ENCODE data around the gene KIF21B. TPM values are rescaled to one million over a fixed set of nuclear protein-coding genes. Genes with fewer than 3 reads are reported as not detected.
A peak's percentile ranks its signal among the peaks of the same experiment; 100 is the strongest.

KIF21B gene
- total and polyA plus RNA-seq, 2 experiments from 2014 or later, result 4.6 to 34.3 TPM

DNA sequence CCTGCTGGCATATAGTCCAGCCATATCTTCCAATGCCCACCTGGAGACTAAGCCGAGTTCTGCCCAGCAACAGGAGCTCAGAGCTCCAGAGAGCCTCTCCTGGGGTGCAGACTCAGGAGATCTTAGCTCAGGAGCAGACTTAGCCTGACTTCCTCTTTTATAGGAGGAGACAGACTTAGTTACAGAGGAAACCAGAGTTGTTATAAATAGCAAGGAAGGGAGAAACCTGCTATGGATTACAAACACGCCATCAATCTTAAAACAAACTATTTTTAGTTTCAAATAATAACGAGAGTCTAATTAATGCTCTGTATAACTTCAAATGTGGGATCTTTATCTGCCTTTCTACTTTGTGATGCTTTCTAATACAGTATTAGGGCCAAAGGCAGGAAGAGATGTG lies 3.3 kb upstream of the KIF21B start:
- ATAC-seq (no peak), DNase-seq (ENCODE audit: low spot score) (no peak)
- TF ChIP-seq ZNF114 (CRISPR knock-in tag; IDR thresholded peaks at IDR 0.05) (no peak), STAT1 (IDR thresholded peaks at IDR 0.05; ENCODE audit: unreplicated experiment) (no peak), JUNB (IDR thresholded peaks at IDR 0.05; ENCODE audit: unreplicated experiment) (no peak), ZNF331 (CRISPR knock-in tag; IDR thresholded peaks at IDR 0.05; ENCODE audit: low read depth) (no peak)
- TF ChIP-seq, protein P1, sequence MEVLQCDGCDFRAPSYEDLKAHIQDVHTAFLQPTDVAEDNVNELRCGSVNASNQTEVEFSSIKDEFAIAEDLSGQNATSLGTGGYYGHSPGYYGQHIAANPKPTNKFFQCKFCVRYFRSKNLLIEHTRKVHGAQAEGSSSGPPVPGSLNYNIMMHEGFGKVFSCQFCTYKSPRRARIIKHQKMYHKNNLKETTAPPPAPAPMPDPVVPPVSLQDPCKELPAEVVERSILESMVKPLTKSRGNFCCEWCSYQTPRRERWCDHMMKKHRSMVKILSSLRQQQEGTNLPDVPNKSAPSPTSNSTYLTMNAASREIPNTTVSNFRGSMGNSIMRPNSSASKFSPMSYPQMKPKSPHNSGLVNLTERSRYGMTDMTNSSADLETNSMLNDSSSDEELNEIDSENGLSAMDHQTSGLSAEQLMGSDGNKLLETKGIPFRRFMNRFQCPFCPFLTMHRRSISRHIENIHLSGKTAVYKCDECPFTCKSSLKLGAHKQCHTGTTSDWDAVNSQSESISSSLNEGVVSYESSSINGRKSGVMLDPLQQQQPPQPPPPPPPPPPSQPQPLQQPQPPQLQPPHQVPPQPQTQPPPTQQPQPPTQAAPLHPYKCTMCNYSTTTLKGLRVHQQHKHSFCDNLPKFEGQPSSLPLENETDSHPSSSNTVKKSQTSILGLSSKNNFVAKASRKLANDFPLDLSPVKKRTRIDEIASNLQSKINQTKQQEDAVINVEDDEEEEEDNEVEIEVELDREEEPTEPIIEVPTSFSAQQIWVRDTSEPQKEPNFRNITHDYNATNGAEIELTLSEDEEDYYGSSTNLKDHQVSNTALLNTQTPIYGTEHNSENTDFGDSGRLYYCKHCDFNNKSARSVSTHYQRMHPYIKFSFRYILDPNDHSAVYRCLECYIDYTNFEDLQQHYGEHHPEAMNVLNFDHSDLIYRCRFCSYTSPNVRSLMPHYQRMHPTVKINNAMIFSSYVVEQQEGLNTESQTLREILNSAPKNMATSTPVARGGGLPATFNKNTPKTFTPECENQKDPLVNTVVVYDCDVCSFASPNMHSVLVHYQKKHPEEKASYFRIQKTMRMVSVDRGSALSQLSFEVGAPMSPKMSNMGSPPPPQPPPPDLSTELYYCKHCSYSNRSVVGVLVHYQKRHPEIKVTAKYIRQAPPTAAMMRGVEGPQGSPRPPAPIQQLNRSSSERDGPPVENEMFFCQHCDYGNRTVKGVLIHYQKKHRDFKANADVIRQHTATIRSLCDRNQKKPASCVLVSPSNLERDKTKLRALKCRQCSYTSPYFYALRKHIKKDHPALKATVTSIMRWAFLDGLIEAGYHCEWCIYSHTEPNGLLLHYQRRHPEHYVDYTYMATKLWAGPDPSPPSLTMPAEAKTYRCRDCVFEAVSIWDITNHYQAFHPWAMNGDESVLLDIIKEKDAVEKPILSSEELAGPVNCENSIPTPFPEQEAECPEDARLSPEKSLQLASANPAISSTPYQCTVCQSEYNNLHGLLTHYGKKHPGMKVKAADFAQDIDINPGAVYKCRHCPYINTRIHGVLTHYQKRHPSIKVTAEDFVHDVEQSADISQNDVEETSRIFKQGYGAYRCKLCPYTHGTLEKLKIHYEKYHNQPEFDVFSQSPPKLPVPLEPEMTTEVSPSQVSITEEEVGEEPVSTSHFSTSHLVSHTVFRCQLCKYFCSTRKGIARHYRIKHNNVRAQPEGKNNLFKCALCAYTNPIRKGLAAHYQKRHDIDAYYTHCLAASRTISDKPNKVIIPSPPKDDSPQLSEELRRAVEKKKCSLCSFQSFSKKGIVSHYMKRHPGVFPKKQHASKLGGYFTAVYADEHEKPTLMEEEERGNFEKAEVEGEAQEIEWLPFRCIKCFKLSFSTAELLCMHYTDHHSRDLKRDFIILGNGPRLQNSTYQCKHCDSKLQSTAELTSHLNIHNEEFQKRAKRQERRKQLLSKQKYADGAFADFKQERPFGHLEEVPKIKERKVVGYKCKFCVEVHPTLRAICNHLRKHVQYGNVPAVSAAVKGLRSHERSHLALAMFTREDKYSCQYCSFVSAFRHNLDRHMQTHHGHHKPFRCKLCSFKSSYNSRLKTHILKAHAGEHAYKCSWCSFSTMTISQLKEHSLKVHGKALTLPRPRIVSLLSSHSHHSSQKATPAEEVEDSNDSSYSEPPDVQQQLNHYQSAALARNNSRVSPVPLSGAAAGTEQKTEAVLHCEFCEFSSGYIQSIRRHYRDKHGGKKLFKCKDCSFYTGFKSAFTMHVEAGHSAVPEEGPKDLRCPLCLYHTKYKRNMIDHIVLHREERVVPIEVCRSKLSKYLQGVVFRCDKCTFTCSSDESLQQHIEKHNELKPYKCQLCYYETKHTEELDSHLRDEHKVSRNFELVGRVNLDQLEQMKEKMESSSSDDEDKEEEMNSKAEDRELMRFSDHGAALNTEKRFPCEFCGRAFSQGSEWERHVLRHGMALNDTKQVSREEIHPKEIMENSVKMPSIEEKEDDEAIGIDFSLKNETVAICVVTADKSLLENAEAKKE (CRISPR knock-in tag; IDR thresholded peaks at IDR 0.05), result no peak
- no peak overlapping the region for H3K4me3 Mint-ChIP-seq
- Histone ChIP-seq H3K4me1 (ENCODE audit: insufficient read depth) (peaks cover 36% of the 10 kb centered on the region), H3K4me3 (no peak overlapping the region), H4K20me1 (replicated peaks; ENCODE audit: insufficient read depth) (no peaks in the 10 kb centered on the region), H3F3A (replicated peaks; ENCODE audit: low read depth) (no peaks in the 10 kb centered on the region), H3K79me2 (replicated peaks; ENCODE audit: insufficient read depth) (peaks cover 4% of the 10 kb centered on the region; the same call in 1 of the 2 replicates), H3K27me3 (ENCODE audit: insufficient read depth) (no peaks in the 10 kb centered on the region), H2AFZ (no peak overlapping the region), H3K9me2 (ENCODE audit: insufficient read depth) (no peaks in the 10 kb centered on the region), H3K36me3 (ENCODE audit: insufficient read depth) (peaks cover 7% of the 10 kb centered on the region; the same call in 1 of the 2 replicates), H3K4me2 (no peak overlapping the region), H3K27ac (ENCODE audit: low read depth) (no peak overlapping the region)
- H3K27me3 Mint-ChIP-seq (ENCODE audit: insufficient read depth, low read depth, poor library complexity), result peaks cover 19% of the 10 kb centered on the region
- peaks cover 19% of the 10 kb centered on the region for H3K36me3 Mint-ChIP-seq (ENCODE audit: low read depth)
- no peak overlapping the region for H3K27ac Mint-ChIP-seq
- no peaks in the 10 kb centered on the region for H3K9me3 Mint-ChIP-seq
- peaks cover 40% of the 10 kb centered on the region for H3K4me1 Mint-ChIP-seq

DNA sequence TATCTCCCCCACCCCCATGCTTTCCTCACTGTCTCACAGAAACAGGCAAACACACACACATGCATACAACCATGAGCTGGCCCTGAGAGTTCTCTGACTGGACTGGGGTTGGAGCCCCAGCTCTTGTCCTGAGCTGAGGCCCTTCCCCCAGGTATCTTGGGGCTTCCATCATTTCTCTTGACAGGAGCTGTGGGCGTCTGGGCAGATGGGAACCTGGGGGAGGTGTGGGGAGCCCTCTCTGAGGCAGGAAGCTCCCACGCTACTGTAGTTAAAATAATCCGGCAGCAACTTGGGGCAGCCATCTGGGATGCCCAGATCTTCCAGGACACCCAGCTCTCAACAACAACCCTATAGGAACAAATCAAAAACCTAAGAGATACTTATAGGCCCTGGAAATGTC lies 2.7 kb upstream of the KIF21B start:
- no peak for ATAC-seq
- TF ChIP-seq CREB1 (CRISPR knock-in tag; IDR thresholded peaks at IDR 0.05; ENCODE audit: low read depth) (no peak), POLR2AphosphoS5 (IDR thresholded peaks at IDR 0.05; ENCODE audit: low read depth) (no peak), JUNB (IDR thresholded peaks at IDR 0.05; ENCODE audit: unreplicated experiment) (no peak), EZH2phosphoT487 (IDR thresholded peaks at IDR 0.05; ENCODE audit: unreplicated experiment) (no peak)
- TF ChIP-seq, protein P2, sequence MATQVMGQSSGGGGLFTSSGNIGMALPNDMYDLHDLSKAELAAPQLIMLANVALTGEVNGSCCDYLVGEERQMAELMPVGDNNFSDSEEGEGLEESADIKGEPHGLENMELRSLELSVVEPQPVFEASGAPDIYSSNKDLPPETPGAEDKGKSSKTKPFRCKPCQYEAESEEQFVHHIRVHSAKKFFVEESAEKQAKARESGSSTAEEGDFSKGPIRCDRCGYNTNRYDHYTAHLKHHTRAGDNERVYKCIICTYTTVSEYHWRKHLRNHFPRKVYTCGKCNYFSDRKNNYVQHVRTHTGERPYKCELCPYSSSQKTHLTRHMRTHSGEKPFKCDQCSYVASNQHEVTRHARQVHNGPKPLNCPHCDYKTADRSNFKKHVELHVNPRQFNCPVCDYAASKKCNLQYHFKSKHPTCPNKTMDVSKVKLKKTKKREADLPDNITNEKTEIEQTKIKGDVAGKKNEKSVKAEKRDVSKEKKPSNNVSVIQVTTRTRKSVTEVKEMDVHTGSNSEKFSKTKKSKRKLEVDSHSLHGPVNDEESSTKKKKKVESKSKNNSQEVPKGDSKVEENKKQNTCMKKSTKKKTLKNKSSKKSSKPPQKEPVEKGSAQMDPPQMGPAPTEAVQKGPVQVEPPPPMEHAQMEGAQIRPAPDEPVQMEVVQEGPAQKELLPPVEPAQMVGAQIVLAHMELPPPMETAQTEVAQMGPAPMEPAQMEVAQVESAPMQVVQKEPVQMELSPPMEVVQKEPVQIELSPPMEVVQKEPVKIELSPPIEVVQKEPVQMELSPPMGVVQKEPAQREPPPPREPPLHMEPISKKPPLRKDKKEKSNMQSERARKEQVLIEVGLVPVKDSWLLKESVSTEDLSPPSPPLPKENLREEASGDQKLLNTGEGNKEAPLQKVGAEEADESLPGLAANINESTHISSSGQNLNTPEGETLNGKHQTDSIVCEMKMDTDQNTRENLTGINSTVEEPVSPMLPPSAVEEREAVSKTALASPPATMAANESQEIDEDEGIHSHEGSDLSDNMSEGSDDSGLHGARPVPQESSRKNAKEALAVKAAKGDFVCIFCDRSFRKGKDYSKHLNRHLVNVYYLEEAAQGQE (IDR thresholded peaks at IDR 0.05; ENCODE audit: unreplicated experiment), result no peak

More for the DNA sequence above, 2.7 kb upstream of the KIF21B start:
- Histone ChIP-seq H3K36me3 (ENCODE audit: insufficient read depth) (peaks cover 7% of the 10 kb centered on the region; the same call in 1 of the 2 replicates), H2AFZ (no peak overlapping the region), H3K79me2 (replicated peaks; ENCODE audit: insufficient read depth) (peaks cover 4% of the 10 kb centered on the region; the same call in 1 of the 2 replicates), H4K20me1 (replicated peaks; ENCODE audit: insufficient read depth) (no peaks in the 10 kb centered on the region), H3K27me3 (ENCODE audit: insufficient read depth) (no peaks in the 10 kb centered on the region), H3K4me3 (no peak overlapping the region), H3K27ac (ENCODE audit: low read depth) (no peak overlapping the region), H3K4me1 (ENCODE audit: insufficient read depth) (peaks cover 43% of the 10 kb centered on the region), H3K9me2 (ENCODE audit: insufficient read depth) (no peaks in the 10 kb centered on the region), H3K4me2 (0 out of 2 replicates have a peak overlapping the region, but pooled peaks have one; percentile 90), H3F3A (replicated peaks; ENCODE audit: low read depth) (no peaks in the 10 kb centered on the region)
- no peaks in the 10 kb centered on the region for H3K9me3 Mint-ChIP-seq
- peaks cover 19% of the 10 kb centered on the region for H3K36me3 Mint-ChIP-seq (ENCODE audit: low read depth)
- no peak for DNase-seq (ENCODE audit: low spot score)
- peaks cover 46% of the 10 kb centered on the region for H3K4me1 Mint-ChIP-seq
- no peak overlapping the region; the same call in 1 of the 2 replicates for H3K27ac Mint-ChIP-seq
- peaks cover 23% of the 10 kb centered on the region for H3K27me3 Mint-ChIP-seq (ENCODE audit: insufficient read depth, low read depth, poor library complexity)
- H3K4me3 Mint-ChIP-seq, result no peak overlapping the region

Measured in GM23338 (cell line).